SK-N-SH (cell line): ENCODE results near the gene VCX.

Source experiments
- EP300 ChIP-seq, 2 experiments: IDR thresholded peaks; 2 replicates each; pipeline versions ENCODE4 v1.4.0 to v1.6.1; 2012; ENCODE audit warnings: borderline replicate concordance in 1 of 2, low read depth in 1 of 2, low read length in 1 of 2
- GABPA ChIP-seq: IDR thresholded peaks from 2 replicates; pipeline ENCODE4 v1.4.0; 2012; ENCODE audit warnings: low read depth, mild to moderate bottlenecking
- MXI1 ChIP-seq: IDR thresholded peaks from 2 replicates; pipeline ENCODE4 v1.6.1; 2012; ENCODE audit warnings: mild to moderate bottlenecking, low read depth, low read length, improper control_type of control experiment
- RCOR1 ChIP-seq: fragments of 150-350 bp; IDR thresholded peaks from 2 replicates; pipeline ENCODE4 v1.6.1; 2017; ENCODE audit warnings: antibody characterized with exemption, low read length
- SIN3A ChIP-seq: IDR thresholded peaks from 2 replicates; pipeline ENCODE4 v1.6.1; 2012; ENCODE audit warnings: low read depth, mild to moderate bottlenecking, low read length, moderate library complexity, borderline replicate concordance
- SMC3 ChIP-seq: IDR thresholded peaks from 2 replicates; pipeline ENCODE4 v1.6.1; 2012; ENCODE audit warnings: low read depth, low read length, improper control_type of control experiment
- TAF1 ChIP-seq: IDR thresholded peaks from 2 replicates; pipeline ENCODE4 v1.6.1; 2012; ENCODE audit warnings: low read depth, mild to moderate bottlenecking, low read length, moderate library complexity, borderline replicate concordance
- TCF12 ChIP-seq: IDR thresholded peaks from 2 replicates; pipeline ENCODE4 v1.4.0; 2012
- TF ChIP-seq, protein P1 (sequence below): IDR thresholded peaks from 2 replicates; pipeline ENCODE4 v1.6.1; 2012; ENCODE audit warnings: mild to moderate bottlenecking, low read depth, low read length, moderate library complexity
- TF ChIP-seq, protein P2 (sequence below): IDR thresholded peaks from 2 replicates; pipeline ENCODE4 v1.4.0; 2012; ENCODE audit warnings: low read depth
- TF ChIP-seq, protein P3 (sequence below): fragments of 200-600 bp; sonication (generic); IDR thresholded peaks from 2 replicates; pipeline ENCODE4 v1.6.1; 2017; ENCODE audit warnings: antibody characterized with exemption, mild to moderate bottlenecking, moderate library complexity
- TF ChIP-seq, protein P4 (sequence below): IDR thresholded peaks from 2 replicates; pipeline ENCODE4 v1.4.0; 2012; ENCODE audit warnings: low read depth, borderline replicate concordance
- TF ChIP-seq, protein P5 (sequence below): IDR thresholded peaks from 2 replicates; pipeline ENCODE4; 2012
- TF ChIP-seq, protein P6 (sequence below): fragments of 150-350 bp; IDR thresholded peaks from 2 replicates; pipeline ENCODE4 v1.6.1; 2017; ENCODE audit warnings: antibody characterized with exemption, low read length, low read depth, borderline replicate concordance

DNA sequence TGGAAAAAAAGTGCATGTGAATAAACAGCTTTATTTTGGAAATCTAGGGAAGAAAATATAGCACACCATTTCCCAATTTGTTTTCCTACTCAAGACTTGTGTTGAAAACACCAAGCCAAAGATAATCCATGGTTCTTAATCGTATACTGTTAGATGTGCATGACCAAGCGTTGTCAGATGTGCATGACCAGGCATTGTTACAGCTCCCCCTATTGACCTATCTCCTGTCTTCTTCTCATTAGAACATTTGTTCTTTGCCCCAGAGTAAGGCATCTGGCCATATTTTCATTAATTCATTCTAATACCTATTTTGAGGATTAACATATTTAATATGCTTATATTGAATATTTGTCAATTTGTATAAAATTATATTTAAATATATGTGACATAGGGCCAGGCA, 14.4 kb upstream of the VCX start:
- TF ChIP-seq TAF1 = no peak
- TF ChIP-seq, protein P1, sequence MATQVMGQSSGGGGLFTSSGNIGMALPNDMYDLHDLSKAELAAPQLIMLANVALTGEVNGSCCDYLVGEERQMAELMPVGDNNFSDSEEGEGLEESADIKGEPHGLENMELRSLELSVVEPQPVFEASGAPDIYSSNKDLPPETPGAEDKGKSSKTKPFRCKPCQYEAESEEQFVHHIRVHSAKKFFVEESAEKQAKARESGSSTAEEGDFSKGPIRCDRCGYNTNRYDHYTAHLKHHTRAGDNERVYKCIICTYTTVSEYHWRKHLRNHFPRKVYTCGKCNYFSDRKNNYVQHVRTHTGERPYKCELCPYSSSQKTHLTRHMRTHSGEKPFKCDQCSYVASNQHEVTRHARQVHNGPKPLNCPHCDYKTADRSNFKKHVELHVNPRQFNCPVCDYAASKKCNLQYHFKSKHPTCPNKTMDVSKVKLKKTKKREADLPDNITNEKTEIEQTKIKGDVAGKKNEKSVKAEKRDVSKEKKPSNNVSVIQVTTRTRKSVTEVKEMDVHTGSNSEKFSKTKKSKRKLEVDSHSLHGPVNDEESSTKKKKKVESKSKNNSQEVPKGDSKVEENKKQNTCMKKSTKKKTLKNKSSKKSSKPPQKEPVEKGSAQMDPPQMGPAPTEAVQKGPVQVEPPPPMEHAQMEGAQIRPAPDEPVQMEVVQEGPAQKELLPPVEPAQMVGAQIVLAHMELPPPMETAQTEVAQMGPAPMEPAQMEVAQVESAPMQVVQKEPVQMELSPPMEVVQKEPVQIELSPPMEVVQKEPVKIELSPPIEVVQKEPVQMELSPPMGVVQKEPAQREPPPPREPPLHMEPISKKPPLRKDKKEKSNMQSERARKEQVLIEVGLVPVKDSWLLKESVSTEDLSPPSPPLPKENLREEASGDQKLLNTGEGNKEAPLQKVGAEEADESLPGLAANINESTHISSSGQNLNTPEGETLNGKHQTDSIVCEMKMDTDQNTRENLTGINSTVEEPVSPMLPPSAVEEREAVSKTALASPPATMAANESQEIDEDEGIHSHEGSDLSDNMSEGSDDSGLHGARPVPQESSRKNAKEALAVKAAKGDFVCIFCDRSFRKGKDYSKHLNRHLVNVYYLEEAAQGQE = no peak
- no peak for TF ChIP-seq EP300 (IDR thresholded peaks at IDR 0.05; ENCODE audit: borderline replicate concordance in 1 of 2, low read depth in 1 of 2, low read length in 1 of 2)
- TF ChIP-seq SMC3 = no peak
- no peak for TF ChIP-seq GABPA
- no peak for TF ChIP-seq MXI1
- TF ChIP-seq, protein P2, sequence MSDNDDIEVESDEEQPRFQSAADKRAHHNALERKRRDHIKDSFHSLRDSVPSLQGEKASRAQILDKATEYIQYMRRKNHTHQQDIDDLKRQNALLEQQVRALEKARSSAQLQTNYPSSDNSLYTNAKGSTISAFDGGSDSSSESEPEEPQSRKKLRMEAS = no peak
- TF ChIP-seq SIN3A = no peak
- TF ChIP-seq, protein P3, sequence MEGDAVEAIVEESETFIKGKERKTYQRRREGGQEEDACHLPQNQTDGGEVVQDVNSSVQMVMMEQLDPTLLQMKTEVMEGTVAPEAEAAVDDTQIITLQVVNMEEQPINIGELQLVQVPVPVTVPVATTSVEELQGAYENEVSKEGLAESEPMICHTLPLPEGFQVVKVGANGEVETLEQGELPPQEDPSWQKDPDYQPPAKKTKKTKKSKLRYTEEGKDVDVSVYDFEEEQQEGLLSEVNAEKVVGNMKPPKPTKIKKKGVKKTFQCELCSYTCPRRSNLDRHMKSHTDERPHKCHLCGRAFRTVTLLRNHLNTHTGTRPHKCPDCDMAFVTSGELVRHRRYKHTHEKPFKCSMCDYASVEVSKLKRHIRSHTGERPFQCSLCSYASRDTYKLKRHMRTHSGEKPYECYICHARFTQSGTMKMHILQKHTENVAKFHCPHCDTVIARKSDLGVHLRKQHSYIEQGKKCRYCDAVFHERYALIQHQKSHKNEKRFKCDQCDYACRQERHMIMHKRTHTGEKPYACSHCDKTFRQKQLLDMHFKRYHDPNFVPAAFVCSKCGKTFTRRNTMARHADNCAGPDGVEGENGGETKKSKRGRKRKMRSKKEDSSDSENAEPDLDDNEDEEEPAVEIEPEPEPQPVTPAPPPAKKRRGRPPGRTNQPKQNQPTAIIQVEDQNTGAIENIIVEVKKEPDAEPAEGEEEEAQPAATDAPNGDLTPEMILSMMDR = peak; percentile 30; the same call in 1 of the 2 replicates
- TF ChIP-seq, protein P4, sequence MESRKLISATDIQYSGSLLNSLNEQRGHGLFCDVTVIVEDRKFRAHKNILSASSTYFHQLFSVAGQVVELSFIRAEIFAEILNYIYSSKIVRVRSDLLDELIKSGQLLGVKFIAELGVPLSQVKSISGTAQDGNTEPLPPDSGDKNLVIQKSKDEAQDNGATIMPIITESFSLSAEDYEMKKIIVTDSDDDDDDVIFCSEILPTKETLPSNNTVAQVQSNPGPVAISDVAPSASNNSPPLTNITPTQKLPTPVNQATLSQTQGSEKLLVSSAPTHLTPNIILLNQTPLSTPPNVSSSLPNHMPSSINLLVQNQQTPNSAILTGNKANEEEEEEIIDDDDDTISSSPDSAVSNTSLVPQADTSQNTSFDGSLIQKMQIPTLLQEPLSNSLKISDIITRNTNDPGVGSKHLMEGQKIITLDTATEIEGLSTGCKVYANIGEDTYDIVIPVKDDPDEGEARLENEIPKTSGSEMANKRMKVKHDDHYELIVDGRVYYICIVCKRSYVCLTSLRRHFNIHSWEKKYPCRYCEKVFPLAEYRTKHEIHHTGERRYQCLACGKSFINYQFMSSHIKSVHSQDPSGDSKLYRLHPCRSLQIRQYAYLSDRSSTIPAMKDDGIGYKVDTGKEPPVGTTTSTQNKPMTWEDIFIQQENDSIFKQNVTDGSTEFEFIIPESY = no peak
- TF ChIP-seq, protein P5, sequence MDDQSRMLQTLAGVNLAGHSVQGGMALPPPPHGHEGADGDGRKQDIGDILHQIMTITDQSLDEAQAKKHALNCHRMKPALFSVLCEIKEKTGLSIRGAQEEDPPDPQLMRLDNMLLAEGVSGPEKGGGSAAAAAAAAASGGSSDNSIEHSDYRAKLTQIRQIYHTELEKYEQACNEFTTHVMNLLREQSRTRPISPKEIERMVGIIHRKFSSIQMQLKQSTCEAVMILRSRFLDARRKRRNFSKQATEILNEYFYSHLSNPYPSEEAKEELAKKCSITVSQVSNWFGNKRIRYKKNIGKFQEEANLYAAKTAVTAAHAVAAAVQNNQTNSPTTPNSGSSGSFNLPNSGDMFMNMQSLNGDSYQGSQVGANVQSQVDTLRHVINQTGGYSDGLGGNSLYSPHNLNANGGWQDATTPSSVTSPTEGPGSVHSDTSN = no peak
- TF ChIP-seq RCOR1 = no peak
- no peak for TF ChIP-seq TCF12
- TF ChIP-seq, protein P6, sequence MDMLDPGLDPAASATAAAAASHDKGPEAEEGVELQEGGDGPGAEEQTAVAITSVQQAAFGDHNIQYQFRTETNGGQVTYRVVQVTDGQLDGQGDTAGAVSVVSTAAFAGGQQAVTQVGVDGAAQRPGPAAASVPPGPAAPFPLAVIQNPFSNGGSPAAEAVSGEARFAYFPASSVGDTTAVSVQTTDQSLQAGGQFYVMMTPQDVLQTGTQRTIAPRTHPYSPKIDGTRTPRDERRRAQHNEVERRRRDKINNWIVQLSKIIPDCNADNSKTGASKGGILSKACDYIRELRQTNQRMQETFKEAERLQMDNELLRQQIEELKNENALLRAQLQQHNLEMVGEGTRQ = no peak
